GM12878 (cell line): ENCODE results near the gene ELF2. TPM values are rescaled to one million over a fixed set of nuclear protein-coding genes. Genes with fewer than 3 reads are reported as not detected.
A peak's percentile ranks its signal among the peaks of the same experiment; 100 is the strongest.

Experiments used
- ATAC-seq: fragments of 200-7000 bp; cut with Tn5 transposase; 3 replicates; pipeline ENCODE4 v1.9.1; 2020; ENCODE audit warnings: mild to moderate bottlenecking, moderate library complexity
- BruUV-seq: library from RNA; stranded (reverse); fragments of 400-500 nt; replicated peaks from 2 replicates; lab custom pipeline; 2021; lab: Mats Ljungman, UMichigan
- CTCF ChIA-PET: fragments of 300-600 bp; sonication (Branson Sonifier 250); formaldehyde crosslinking; extraction: SDS; loops from one replicate; lab custom pipeline; 2021; ENCODE audit warnings: inconsistent platforms; lab: Yijun Ruan, JAX
- POLR2A ChIA-PET: fragments of 350-600 bp; formaldehyde crosslinking; extraction: SDS; loops from one replicate; lab custom pipeline; 2021; ENCODE audit warnings: inconsistent platforms; lab: Charles Lee
- RAD21 ChIA-PET: fragments of 300-600 bp; sonication (Branson Sonifier 250); formaldehyde crosslinking; loops from one replicate; lab custom pipeline; 2023; ENCODE audit warnings: antibody characterized with exemption; ENCODE audit not compliant: unreplicated experiment; lab: Charles Lee
- SMC1A ChIA-PET: fragments of 300-600 bp; sonication (Branson Sonifier 250); formaldehyde crosslinking; loops from one replicate; lab custom pipeline; 2023; ENCODE audit not compliant: unreplicated experiment, uncharacterized antibody; lab: Charles Lee
- DNase-seq: peaks from one replicate; pipeline ENCODE4 v3.0.0-alpha.2; 2011; ENCODE audit warnings: low read depth, low spot score
- FAIRE-seq: peaks from 3 replicates; lab custom pipeline; 2011; peaks lifted over from hg19 to GRCh38; lab: Jason Lieb, UNC
- H2AFZ ChIP-seq: 2 replicates; pipeline ENCODE4 v1.6.0; 2011; ENCODE audit warnings: low read depth, low read length, control low read depth; ENCODE audit not compliant: control insufficient read depth
- H3K27ac ChIP-seq: 2 replicates; pipeline ENCODE4 v1.5.1; 2011; ENCODE audit warnings: control low read depth; ENCODE audit not compliant: control insufficient read depth, insufficient read depth
- H3K27me3 ChIP-seq, 2 experiments: replicated peaks in 1 of 2; 2 replicates each; pipeline versions ENCODE4 v1.6.0 to v1.6.1; 2011; ENCODE audit warnings: low read length in 1 of 2; ENCODE audit not compliant: control insufficient read depth in 2 of 2, insufficient read depth in 2 of 2
- H3K36me3 ChIP-seq, 2 experiments: 2 replicates each; pipeline ENCODE4 v1.5.1; 2011; ENCODE audit warnings: low read length in 1 of 2; ENCODE audit not compliant: control insufficient read depth in 2 of 2, insufficient read depth in 2 of 2
- H3K4me1 ChIP-seq: 2 replicates; pipeline ENCODE4 v1.6.1; 2011; ENCODE audit warnings: mild to moderate bottlenecking, low read length, moderate library complexity, mixed read lengths; ENCODE audit not compliant: control insufficient read depth, insufficient read depth
- H3K4me2 ChIP-seq: 2 replicates; pipeline ENCODE4 v1.6.0; 2011; ENCODE audit warnings: control low read depth; ENCODE audit not compliant: control insufficient read depth, insufficient read depth
- H3K4me3 ChIP-seq: fragments of 200-600 bp; sonication (generic); 2 replicates; pipeline ENCODE4 v1.5.1; 2016
- H3K79me2 ChIP-seq: 2 replicates; pipeline ENCODE4 v1.6.0; 2011; ENCODE audit warnings: low read length; ENCODE audit not compliant: control insufficient read depth, insufficient read depth
- H3K9ac ChIP-seq: 2 replicates; pipeline ENCODE4 v1.8.0; 2011; ENCODE audit warnings: low read length, control low read depth, mixed read lengths; ENCODE audit not compliant: control insufficient read depth, insufficient read depth
- H3K9me3 ChIP-seq: replicated peaks from 3 replicates; pipeline ENCODE4 v1.5.1; 2011; ENCODE audit warnings: mild to moderate bottlenecking, low read length; ENCODE audit not compliant: control insufficient read depth, insufficient read depth
- H4K20me1 ChIP-seq: 2 replicates; pipeline ENCODE4 v1.6.0; 2011; ENCODE audit not compliant: control insufficient read depth, insufficient read depth
- ATF2 ChIP-seq: IDR thresholded peaks from 2 replicates; pipeline ENCODE4 v1.6.1; 2012; ENCODE audit warnings: low read length, inconsistent platforms
- BACH1 ChIP-seq: fragments of 450-650 bp; IDR thresholded peaks from 2 replicates; pipeline ENCODE4 v1.6.1; 2017; ENCODE audit warnings: mild to moderate bottlenecking, borderline replicate concordance
- E2F8 ChIP-seq: fragments of 450-650 bp; IDR thresholded peaks from 2 replicates; pipeline ENCODE4 v1.6.1; 2018; ENCODE audit warnings: mild to moderate bottlenecking, low read depth, moderate library complexity; ENCODE audit not compliant: partially characterized antibody
- EGR1 ChIP-seq, 2 experiments: IDR thresholded peaks; 1 replicate in 1 of 2; 2 replicates in 1 of 2; pipeline ENCODE4 v1.6.1; 2011 to 2012; ENCODE audit warnings: low read depth in 2 of 2, low read length in 2 of 2, borderline replicate concordance in 1 of 2, mild to moderate bottlenecking in 1 of 2, moderate library complexity in 1 of 2
- ESRRA ChIP-seq: IDR thresholded peaks from 2 replicates; pipeline ENCODE4 v1.6.1; 2012; ENCODE audit warnings: mild to moderate bottlenecking, low read length, improper control_type of control experiment
- GABPA ChIP-seq: IDR thresholded peaks from 2 replicates; pipeline ENCODE4 v1.6.1; 2014; ENCODE audit warnings: antibody characterized with exemption, low read depth, mild to moderate bottlenecking, inconsistent platforms
- KAT2A ChIP-seq: conservative IDR thresholded peaks from 2 replicates; pipeline ENCODE4 v1.6.1; 2011; ENCODE audit warnings: low read depth, low read length; ENCODE audit not compliant: control insufficient read depth
- MTA3 ChIP-seq: IDR thresholded peaks from 2 replicates; pipeline ENCODE4 v1.6.1; 2012; ENCODE audit warnings: low read length, inconsistent platforms, borderline replicate concordance
- NFIC ChIP-seq: IDR thresholded peaks from 2 replicates; pipeline ENCODE4 v1.6.1; 2012; ENCODE audit warnings: low read depth, mild to moderate bottlenecking, inconsistent platforms, low read length, moderate library complexity
- NR2C2 ChIP-seq: IDR thresholded peaks from 2 replicates; pipeline ENCODE4 v1.6.1; 2011; ENCODE audit warnings: borderline replicate concordance, low read depth; ENCODE audit not compliant: control insufficient read depth, insufficient read length
- POLR2AphosphoS5 ChIP-seq: IDR thresholded peaks from 2 replicates; pipeline ENCODE4 v1.6.1; 2011; ENCODE audit warnings: mild to moderate bottlenecking, low read length, inconsistent platforms
- POU2F2 ChIP-seq: IDR thresholded peaks from 3 replicates; pipeline ENCODE4 v1.6.1; 2011; ENCODE audit warnings: low read depth, mild to moderate bottlenecking, low read length, borderline replicate concordance
- RAD51 ChIP-seq: fragments of 450-650 bp; IDR thresholded peaks from 2 replicates; pipeline ENCODE4 v1.6.1; 2016; ENCODE audit warnings: moderate library complexity, mild to moderate bottlenecking, inconsistent platforms
- SKIL ChIP-seq: fragments of 450-650 bp; IDR thresholded peaks from 2 replicates; pipeline ENCODE4 v1.6.1; 2017; ENCODE audit warnings: mild to moderate bottlenecking, low read depth, inconsistent platforms; ENCODE audit not compliant: poor library complexity, severe bottlenecking
- SRF ChIP-seq, 2 experiments: IDR thresholded peaks; 2 replicates each; pipeline ENCODE4 v1.6.1; 2011; ENCODE audit warnings: low read depth in 2 of 2, low read length in 2 of 2, mild to moderate bottlenecking in 1 of 2, moderate library complexity in 1 of 2
- TARDBP ChIP-seq: IDR thresholded peaks from 2 replicates; pipeline ENCODE4 v1.6.1; 2016; ENCODE audit warnings: borderline replicate concordance
- TBL1XR1 ChIP-seq: IDR thresholded peaks from 2 replicates; pipeline ENCODE4 v1.6.1; 2012; ENCODE audit warnings: low read depth, low read length, improper control_type of control experiment
- TCF12 ChIP-seq: IDR thresholded peaks from 2 replicates; pipeline ENCODE4 v1.6.1; 2011; ENCODE audit warnings: low read depth, mild to moderate bottlenecking, low read length
- WGBS: methylation state at CpG from one replicate; pipeline ENCODE4 v1.1.6; 2016; ENCODE audit warnings: low lambda C conversion rate; ENCODE audit not compliant: insufficient replicate concordance, insufficient coverage; ENCODE audit errors: missing lambda C conversion rate; 5-methylcytosine and 5-hydroxymethylcytosine counted together
- in situ Hi-C: fragments of 300-500 bp; cut with MboI; formaldehyde crosslinking; loops from 9 replicates; pipeline ENCODE4 v1.14.3; 2018; ENCODE audit warnings: mixed read lengths
- intact Hi-C: fragments of 100-400 bp; cut with micrococcal nuclease; formaldehyde crosslinking; loops from one replicate; pipeline ENCODE4 v1.14.2; 2022; ENCODE audit not compliant: unreplicated experiment
- polyA plus RNA-seq, 11 experiments: library from polyadenylated mRNA; depleted of rRNA in 4 of 11; unstranded in 6 of 11; stranded (reverse) in 5 of 11; fragments of >200 nt; fragmentation: Nextera tagmentation in 4 of 11; fragmentation: Illumina TruSeq in 1 of 11; extraction: Ambion mirVana in 4 of 11; extraction: Trizol in 1 of 11; gene quantifications; 1 replicate in 1 of 11; 2 replicates in 10 of 11; pipeline versions ENCODE4 v1.2.1 to v1.2.3, GENCODE V29; 2011 to 2016; ENCODE audit warnings: inconsistent platforms in 2 of 11, missing spikeins in 2 of 11, low read depth in 1 of 11
- total RNA-seq, 4 experiments: library from RNA; depleted of rRNA in 3 of 4; stranded (reverse); fragments of >200 nt in 3 of 4; fragmentation: Illumina TruSeq in 1 of 4; extraction: Trizol in 1 of 4; gene quantifications; 2 replicates each; pipeline versions ENCODE4 v1.2.1 to v1.2.3, GENCODE V29; 2013 to 2021

Gene ELF2
- total and polyA plus RNA-seq, 10 of the 15 experiments (the other 5 are each of a cell fraction or from before 2014, with no cell fraction given) = 10.5 to 30.1 (median 20.5) TPM

GRCh38 chr4:139214039-139214534, 37.1 kb upstream of the ELF2 start:
- H2AFZ ChIP-seq = peak overlapping the region; percentile 37
- peak; percentile 99 for FAIRE-seq
- ChIA-PET POLR2A (interaction anchor here (0.7 to 1.9 kb wide), 5 partner anchors 10 to 161 kb away, joined by 3 to 6 read pairs (median 4); partner anchors contain the start of genes ELF2 and NAA15), RAD21 (interaction anchor here (0.7 to 2.1 kb wide), 5 partner anchors 10 to 183 kb away, joined by 3 to 10 read pairs (median 8); no protein-coding TSS in a partner anchor), CTCF (interaction anchor here (0.6 to 2.4 kb wide), 5 partner anchors 12 to 117 kb away, joined by 3 to 33 read pairs (median 3); no protein-coding TSS in a partner anchor), SMC1A (interaction anchor here (0.6 to 4.0 kb wide), 7 partner anchors 12 to 115 kb away, joined by 3 to 38 read pairs (median 3); no protein-coding TSS in a partner anchor)
- H3K4me2 ChIP-seq = peak overlapping the region; percentile 17; the same call in 1 of the 2 replicates
- BruUV-seq = no TSS peak
- WGBS = 33% methylated on average over 7 of the region's 7 CpGs
- H3K4me3 ChIP-seq = no peak overlapping the region
- H4K20me1 ChIP-seq = no peaks in the 10 kb centered on the region
- H3K27ac ChIP-seq = no peak overlapping the region
- peaks cover 10% of the 10 kb centered on the region for H3K4me1 ChIP-seq
- peak; percentile 65 for DNase-seq
- ATAC-seq = peak; percentile 98
- in situ Hi-C loops = no loop called here
- H3K9ac ChIP-seq = no peak overlapping the region
- intact Hi-C loops = no loop called here
- no peaks in the 10 kb centered on the region for H3K36me3 ChIP-seq
- H3K9me3 ChIP-seq = no peaks in the 10 kb centered on the region; the same call in 1 of the 3 replicates
- no peaks in the 10 kb centered on the region for H3K79me2 ChIP-seq
- H3K27me3 ChIP-seq = no peaks in the 10 kb centered on the region
- TF ChIP-seq POLR2AphosphoS5 = no peak
- no peak for TF ChIP-seq TCF12
- no peak for TF ChIP-seq E2F8
- no peak for TF ChIP-seq EGR1 (IDR thresholded peaks at IDR 0.05; ENCODE audit: borderline replicate concordance in 1 of 2, low read depth in 2 of 2, low read length in 2 of 2)
- TF ChIP-seq KAT2A = no peak
- no peak for TF ChIP-seq TBL1XR1
- TF ChIP-seq SRF (IDR thresholded peaks at IDR 0.05; ENCODE audit: low read depth in 2 of 2, low read length in 2 of 2) = peak; percentile 41 to 81
- TF ChIP-seq SKIL = no peak
- TF ChIP-seq ATF2 = no peak; the same call in 1 of the 2 replicates
- TF ChIP-seq BACH1 = no peak
- no peak for TF ChIP-seq NFIC
- no peak for TF ChIP-seq GABPA
- TF ChIP-seq MTA3 = no peak
- no peak for TF ChIP-seq POU2F2
- TF ChIP-seq NR2C2 = no peak
- TF ChIP-seq ESRRA = peak; percentile 83
- TF ChIP-seq TARDBP = no peak
- TF ChIP-seq RAD51 = no peak
